GM10266 (cell line): Measurements from ENCODE around the gene TSPAN7.

Source experiments
- DNase-seq: peaks from one replicate; pipeline ENCODE4 v3.0.0; 2012; ENCODE audit errors: extremely low spot score
- CTCF ChIP-seq: IDR thresholded peaks from 2 replicates; pipeline ENCODE4 v1.5.1; 2012; ENCODE audit warnings: mild to moderate bottlenecking, low read depth; ENCODE audit not compliant: control insufficient read depth, insufficient read depth; ENCODE audit errors: missing control alignments

TSPAN7 gene

DNA sequence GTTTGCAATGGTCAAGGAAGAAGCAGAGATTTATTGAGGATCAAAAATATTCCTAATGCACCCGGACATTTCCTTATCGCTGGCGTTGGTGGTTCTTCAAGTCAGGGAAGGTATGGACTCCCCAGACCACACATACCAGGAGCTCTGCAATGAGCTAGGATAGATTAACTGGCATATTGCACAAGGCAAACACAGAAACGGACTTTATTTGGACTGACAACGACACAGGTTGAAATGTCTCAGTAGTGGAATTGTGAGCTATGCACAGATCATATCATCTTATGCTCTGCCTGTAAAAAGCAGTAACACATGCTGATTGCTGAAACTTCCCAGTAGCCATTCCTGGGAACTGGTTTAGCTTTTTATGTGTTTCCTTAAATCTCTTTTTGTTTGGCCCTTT, 1.7 kb downstream of the TSPAN7 start:
- no peak for DNase-seq
- no peak for TF ChIP-seq CTCF

GRCh38 chrX:38570396-38570795, 9.1 kb downstream of the TSPAN7 start:
- no peak for TF ChIP-seq CTCF
- no peak for DNase-seq

DNA sequence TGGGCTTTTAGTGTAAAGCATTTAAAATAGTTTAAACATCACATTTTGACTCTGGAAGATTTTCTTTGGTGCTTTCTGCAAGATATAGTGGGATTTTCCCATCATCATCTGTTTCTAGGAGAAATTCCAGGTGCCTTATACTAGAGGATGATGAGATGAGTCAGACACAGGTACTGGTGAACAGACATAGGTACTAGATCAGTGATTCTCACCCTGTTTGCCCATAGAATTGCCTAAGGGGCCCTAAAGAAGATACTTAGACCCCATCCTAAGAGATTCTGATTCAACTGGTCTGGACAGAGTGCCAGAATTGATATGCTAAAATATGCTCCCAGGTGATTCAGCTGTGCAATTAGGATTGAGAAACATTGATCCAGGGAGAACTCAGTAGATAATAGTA, 9.7 kb downstream of the TSPAN7 start:
- TF ChIP-seq CTCF = no peak

DNA sequence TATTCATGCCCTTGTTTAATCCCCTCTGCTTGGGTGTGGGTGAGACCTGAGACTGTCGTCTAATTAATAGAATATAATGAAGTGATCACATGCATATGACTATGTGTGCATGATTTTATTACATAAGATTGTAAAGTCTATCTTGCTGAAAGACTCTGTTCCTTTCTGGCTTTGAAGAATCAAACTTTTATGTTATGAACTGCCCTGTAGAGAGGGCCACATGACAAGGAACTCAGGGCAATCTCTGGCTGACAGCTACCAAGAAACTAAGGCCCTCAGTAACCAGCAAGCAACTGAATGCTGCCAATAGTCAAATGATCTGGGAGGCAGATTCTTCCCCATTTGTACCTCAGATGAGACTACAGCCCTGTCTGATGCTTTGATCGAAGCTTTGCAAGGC, 13.5 kb downstream of the TSPAN7 start:
- TF ChIP-seq CTCF = no peak
- no peak for DNase-seq

More for the DNA sequence above, 9.7 kb downstream of the TSPAN7 start:
- DNase-seq = no peak

DNA sequence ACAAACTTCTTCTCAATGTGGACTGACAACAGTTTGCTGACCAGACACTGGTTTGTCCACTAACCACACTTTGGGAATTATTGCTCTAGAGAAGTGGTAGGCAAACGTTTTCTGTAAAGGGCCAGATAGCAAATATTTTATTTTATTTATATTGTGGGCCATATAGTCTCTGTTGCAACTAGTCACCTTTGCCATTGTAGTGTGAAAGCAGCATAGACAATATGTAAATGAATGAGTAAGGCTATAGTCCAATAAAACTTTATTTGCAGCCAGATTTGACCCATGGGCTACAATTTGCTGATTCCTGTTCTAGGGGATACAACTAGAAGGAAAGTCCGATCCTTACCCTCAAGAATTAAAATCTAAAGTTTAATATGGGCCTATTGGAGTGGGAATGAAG, 14.5 kb downstream of the TSPAN7 start:
- no peak for TF ChIP-seq CTCF
- DNase-seq = no peak

- no peak for TF ChIP-seq CTCF
- no peak for DNase-seq
These were observed 16.4 kb downstream of the TSPAN7 start for GRCh38 chrX:38577738-38578137.

GRCh38 chrX:38578167-38578566, 16.8 kb downstream of the TSPAN7 start:
- no peak for TF ChIP-seq CTCF
- no peak for DNase-seq

- no peak for TF ChIP-seq CTCF
- no peak for DNase-seq
These were observed 21.8 kb downstream of the TSPAN7 start for GRCh38 chrX:38583181-38583580.
